HG03060 (cell line): ENCODE measurements around the gene GPATCH3.
"Not testable (repeated sequence)": the region's sequence is repeated elsewhere in the genome, so short reads cannot be mapped to it uniquely, and the experiment has no call there.

Source experiments
- ATAC-seq: cut with Tn5 transposase; IDR thresholded peaks from one replicate; pipeline ENCODE4 v1.9.1; 2021; ENCODE audit warnings: low read depth, moderate number of reproducible peaks; ENCODE audit not compliant: unreplicated experiment

GPATCH3 gene

GRCh38 chr1:26913754-26914619 is 13.7 kb upstream of the GPATCH3 start, which contains the start of gene NR0B2:
Gene NR0B2, minus strand, starts transcription at chr1:26913975. Its CDS starts 35 bp downstream, at chr1:26913940.
- ATAC-seq = no peak

GRCh38 chr1:26913389-26913753 is 13.1 kb upstream of the GPATCH3 start:
- ATAC-seq = no peak

DNA sequence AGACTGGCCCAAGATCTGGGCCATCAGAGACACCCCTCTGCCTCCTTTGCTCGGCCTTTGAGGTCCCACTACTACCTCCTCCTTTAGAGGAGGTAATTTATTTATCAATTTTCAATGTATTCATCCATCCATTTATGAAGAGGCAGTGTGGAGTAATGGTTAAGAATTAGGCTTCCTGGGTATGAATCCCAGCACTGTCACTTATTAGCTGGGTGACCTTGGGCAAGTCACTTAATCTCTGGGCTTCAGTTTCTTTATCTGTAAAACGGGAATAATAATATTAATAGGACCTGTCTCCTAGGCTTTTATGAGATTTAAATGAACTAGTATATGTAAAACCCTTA is 11.9 kb upstream of the GPATCH3 start:
- ATAC-seq = no peak

DNA sequence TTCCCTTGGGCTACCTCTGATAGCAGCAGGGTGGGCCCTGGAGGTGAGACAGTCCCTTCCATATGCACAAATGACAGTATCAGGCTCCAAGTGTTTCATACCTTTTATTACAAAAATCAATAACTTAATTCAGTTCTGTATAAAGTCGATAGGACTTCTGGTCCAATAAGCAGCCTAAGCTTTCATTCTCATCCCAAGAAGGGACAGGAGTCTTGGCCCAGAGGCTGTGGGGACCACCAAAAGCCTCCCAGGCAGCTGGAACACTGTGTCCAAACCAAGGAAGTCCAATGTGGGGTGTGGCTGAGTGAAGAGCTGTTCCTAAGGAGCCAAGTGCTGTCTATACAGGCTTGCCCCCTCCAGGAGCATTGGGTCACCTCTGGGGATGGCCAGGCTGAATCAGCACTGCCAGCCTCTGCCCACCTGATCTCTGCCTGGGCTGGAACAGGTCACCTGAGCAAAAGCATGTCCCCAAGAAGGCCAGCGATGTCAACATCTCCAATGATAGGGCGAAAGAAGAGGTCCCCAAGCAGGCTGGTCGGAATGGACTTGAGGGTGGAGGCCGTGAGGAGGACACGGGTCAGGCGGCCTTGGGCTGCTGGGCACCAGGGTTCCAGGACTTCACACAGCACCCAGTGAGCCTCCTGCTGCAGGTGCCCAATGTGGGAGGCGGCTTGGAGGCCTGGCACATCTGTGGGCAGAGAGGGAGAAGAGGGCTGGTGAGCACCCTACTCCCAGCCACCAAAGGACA is 11.3 kb upstream of the GPATCH3 start:
- no peak for ATAC-seq

GRCh38 chr1:26910343-26911160 is 10.3 kb upstream of the GPATCH3 start:
- ATAC-seq = no peak

- ATAC-seq = no peak
Measured at GRCh38 chr1:26909951-26910342, 9.7 kb upstream of the GPATCH3 start.

- ATAC-seq = no peak
Measured at GRCh38 chr1:26907071-26907917, 7.0 kb upstream of the GPATCH3 start.

- ATAC-seq = no peak
Measured at GRCh38 chr1:26900815-26901511, 696 bp upstream of the GPATCH3 start.

- no peak for ATAC-seq
Measured at GRCh38 chr1:26897351-26897750, 2.9 kb downstream of the GPATCH3 start.

GRCh38 chr1:26894263-26894662 is 6.0 kb downstream of the GPATCH3 start:
- ATAC-seq = no peak

DNA sequence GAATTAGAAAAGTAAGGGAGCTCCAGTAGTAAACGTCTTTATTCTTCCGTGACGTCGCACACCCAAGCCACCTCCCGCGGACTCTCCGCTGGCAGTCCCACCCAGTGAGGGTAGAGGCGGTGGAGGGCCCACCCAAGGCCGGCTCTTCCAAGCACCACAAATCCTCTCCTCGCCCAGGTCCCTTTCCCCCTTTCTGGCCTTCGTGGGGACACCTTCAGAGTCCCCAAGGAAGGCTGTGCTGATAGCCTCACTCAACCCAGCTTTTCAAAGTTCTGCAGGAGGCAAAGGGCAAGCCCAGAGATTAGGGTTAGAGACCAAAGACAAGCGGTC is 9.8 kb downstream of the GPATCH3 start:
- peak; percentile 12 for ATAC-seq

DNA sequence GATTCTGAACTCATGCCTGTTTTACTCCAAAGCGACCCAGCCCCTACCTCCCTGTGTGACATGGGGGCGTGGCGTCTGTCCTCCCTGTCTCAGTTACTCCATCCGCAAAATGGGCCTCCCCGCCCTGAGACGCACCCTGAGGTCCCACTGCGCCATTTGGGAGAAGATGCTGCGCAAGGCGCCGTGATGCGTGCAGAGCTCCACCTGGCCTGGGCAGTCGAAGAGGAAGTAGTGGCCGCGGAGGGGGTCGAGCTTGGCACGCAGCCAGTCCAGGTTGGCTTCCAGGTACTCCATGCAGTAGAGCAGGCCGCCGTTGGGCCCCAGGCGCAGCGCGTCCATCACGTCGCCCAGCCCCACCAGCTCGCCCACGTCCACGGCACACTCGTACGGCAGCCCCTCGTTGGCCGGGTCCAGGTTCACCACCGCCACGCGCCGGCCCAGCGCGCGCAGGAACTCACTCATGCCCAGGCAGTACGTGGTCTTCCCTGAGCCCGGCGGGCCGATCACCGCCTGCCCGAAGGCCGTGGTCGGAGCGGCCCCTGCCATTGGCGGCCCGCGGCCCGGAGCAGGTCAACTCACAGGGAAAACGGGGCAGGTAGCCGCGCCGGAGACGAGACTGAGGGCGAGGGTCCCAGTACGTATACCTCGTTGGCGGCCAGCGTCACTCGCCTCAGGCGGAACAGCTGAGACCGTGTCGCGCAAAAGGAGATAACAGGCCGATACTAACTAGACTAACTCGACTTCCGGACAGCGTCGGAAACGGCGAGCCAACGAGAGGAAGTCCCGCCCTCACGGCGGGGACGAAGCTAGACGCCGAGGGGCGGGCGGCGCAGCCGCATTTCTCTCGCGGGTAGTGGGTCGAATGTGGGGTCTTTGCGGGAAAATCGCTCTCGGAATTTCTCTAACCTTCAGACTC is 10.5 kb downstream of the GPATCH3 start, which contains the start of gene GPN2:
GPN2 (minus strand) TSS at position 733 of the 916 bp plus-strand sequence; CDS start at position 546, 187 bp downstream.
- peak; percentile 64 for ATAC-seq

GRCh38 chr1:26888231-26888630 is 12.0 kb downstream of the GPATCH3 start:
- ATAC-seq = no peak

GRCh38 chr1:26887125-26887524 is 13.1 kb downstream of the GPATCH3 start:
- no peak for ATAC-seq

DNA sequence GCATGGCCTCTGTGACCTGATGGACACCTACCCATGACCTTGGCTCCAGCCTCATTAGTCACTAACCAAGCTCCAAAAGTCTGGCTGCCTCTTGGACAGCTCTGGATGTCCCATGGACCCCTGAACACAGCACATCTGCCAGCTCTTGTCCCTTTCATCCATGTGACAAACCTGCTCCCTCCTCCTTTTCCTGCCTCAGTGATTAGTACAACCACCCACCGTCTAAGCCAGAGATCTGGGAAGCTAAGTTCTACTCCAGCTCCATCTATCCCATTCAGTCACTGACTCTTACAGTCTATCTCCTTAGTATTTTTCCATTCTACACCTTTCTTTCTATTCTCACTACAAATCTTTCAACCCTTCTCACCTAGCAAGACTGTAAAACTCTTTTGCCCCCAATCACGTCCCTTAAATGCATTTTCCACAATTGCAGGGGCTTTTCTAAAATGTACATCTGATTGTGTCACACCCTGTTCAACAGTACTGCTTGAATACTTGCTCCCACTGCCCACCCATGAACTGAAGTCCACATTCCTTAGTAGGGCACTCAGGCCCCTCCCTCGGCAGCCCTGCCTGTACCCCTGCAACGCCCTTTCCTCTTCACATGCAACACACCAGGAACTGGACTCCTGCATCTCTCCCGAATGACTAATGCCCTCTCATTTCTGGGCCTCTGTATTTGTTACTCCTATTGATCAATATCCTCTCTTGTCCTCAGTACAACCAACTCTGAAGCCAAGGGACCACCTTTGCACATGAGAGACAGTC is 17.4 kb downstream of the GPATCH3 start:
- no peak for ATAC-seq

DNA sequence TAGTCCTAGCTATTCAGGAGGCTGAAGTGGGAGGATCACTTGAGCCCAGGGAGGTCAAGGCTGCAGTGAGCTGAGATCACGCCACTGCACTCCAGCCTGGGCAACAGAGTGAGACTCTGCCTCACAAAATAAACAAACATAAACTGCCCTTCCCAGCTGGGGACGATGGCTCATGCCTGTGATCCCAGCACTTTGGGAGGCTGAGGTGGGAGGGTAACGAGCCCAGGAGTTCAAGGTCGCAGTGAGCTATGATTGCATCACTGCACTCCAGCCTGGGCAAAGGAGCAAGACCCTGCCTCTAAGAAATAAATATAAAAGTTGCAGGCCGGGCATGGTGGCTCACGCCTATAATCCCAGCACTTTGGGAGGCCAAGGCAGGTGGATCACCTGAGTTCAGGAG is 18.7 kb downstream of the GPATCH3 start:
- ATAC-seq = not testable (repeated sequence)

- ATAC-seq = no peak
Measured at GRCh38 chr1:26879793-26880192, 20.5 kb downstream of the GPATCH3 start.

GRCh38 chr1:26877326-26877725 is 22.9 kb downstream of the GPATCH3 start:
- ATAC-seq = no peak
